ENCODE measurements around the gene SCN4A. TPM values are rescaled to one million over a fixed set of nuclear protein-coding genes. Genes with fewer than 3 reads are reported as not detected.
A peak's percentile ranks its signal among the peaks of the same experiment; 100 is the strongest.
"Not testable (repeated sequence)": the region's sequence is repeated elsewhere in the genome, so short reads cannot be mapped to it uniquely, and the experiment has no call there.

Gene SCN4A
- total RNA-seq, 4 donors from 2014 or later = 0.83 TPM; not detected in 3

DNA sequence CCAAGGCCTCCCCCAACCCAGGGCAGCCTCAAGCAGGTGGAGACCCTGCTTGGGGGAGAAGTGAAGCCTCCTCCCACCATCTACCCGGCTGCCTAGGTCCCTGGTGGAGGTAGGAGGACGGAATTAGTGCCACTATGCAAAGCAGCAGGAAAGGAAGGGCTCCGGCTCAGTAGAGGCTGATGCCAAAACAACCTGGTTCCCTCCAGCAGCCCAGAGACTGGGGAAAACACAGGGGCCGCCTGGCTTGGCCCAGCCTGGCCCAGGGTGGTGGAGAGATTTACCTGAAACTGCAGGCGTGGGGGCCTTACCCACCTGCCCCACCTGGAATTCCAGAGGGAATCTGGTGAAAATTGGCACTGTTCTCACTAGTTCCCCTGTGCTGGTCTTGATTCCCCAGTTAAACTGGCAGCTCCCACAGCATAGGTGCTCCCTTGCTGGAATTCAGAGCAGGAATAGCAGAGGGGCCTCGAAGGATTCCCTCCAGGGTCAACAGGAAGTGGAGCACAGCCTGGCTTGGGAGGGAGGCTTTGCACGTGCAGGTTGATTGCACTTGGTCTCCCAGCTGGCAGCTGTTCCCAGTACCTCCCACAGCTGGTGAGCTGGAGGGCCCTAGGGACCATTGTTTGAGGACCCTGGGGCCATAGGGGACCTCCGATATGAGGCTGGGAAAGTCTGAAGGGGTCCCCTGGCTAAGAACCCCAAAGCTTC, 45.1 kb downstream of the SCN4A start:
- Histone ChIP-seq H3K4me3 (no peak overlapping the region), H3K36me3 (no peaks in the 10 kb centered on the region), H3K9me3 (no peaks in the 10 kb centered on the region), H3K27ac (peak overlapping the region in 1 of 4 donors; percentile 91), H3K4me1 (peaks cover 0 to 13% (median 5%) of the 10 kb centered on the region in 4 donors), H3K27me3 (no peaks in the 10 kb centered on the region)
- peak in 1 of 3 donors; percentile 70 for DNase-seq
- no peak for TF ChIP-seq POLR2A (IDR thresholded peaks at IDR 0.05)
- TF ChIP-seq, protein P1, sequence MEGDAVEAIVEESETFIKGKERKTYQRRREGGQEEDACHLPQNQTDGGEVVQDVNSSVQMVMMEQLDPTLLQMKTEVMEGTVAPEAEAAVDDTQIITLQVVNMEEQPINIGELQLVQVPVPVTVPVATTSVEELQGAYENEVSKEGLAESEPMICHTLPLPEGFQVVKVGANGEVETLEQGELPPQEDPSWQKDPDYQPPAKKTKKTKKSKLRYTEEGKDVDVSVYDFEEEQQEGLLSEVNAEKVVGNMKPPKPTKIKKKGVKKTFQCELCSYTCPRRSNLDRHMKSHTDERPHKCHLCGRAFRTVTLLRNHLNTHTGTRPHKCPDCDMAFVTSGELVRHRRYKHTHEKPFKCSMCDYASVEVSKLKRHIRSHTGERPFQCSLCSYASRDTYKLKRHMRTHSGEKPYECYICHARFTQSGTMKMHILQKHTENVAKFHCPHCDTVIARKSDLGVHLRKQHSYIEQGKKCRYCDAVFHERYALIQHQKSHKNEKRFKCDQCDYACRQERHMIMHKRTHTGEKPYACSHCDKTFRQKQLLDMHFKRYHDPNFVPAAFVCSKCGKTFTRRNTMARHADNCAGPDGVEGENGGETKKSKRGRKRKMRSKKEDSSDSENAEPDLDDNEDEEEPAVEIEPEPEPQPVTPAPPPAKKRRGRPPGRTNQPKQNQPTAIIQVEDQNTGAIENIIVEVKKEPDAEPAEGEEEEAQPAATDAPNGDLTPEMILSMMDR (IDR thresholded peaks at IDR 0.05) = no peak

DNA sequence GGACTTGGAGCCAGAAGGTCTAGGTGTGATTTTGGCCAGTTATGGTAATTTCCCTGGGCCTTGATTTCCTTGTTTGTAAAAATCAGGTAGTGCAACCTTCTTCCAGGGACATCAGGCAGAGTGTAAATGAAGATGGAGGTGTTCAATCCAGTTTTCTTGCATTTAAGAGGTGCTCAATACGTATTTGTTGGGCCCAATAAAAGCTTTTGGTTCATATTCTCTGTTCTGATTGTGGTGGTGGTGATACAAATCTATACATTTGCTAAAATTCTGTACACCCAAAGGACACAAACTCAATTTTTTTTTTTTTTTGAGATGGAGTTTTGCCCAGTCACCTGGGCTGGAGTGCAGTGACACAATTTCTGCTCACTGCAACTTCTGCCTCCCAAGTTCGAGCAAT, 46.6 kb downstream of the SCN4A start:
- DNase-seq = no peak
- no peak for TF ChIP-seq POLR2A (IDR thresholded peaks at IDR 0.05)
- TF ChIP-seq, protein P1 (IDR thresholded peaks at IDR 0.05) = no peak

GRCh38 chr17:63925615-63926014, 47.1 kb downstream of the SCN4A start:
- H3K4me1 ChIP-seq = peaks cover 0 to 13% (median 0%) of the 10 kb centered on the region in 4 donors
- peak overlapping the region in 2 of 4 donors; percentile 23 to 91 for H3K27ac ChIP-seq
- H3K9me3 ChIP-seq = no peaks in the 10 kb centered on the region
- H3K4me3 ChIP-seq = no peak overlapping the region
- no peak for TF ChIP-seq POLR2A (IDR thresholded peaks at IDR 0.05)
- TF ChIP-seq, protein P1 (IDR thresholded peaks at IDR 0.05) = no peak
- peak; percentile 38 to 79 (median 74) for DNase-seq
- H3K27me3 ChIP-seq = no peaks in the 10 kb centered on the region
- no peaks in the 10 kb centered on the region for H3K36me3 ChIP-seq

More for the DNA sequence above, 46.6 kb downstream of the SCN4A start:
- H3K27ac ChIP-seq = peak overlapping the region in 2 of 4 donors; percentile 7 to 91
- H3K36me3 ChIP-seq = no peaks in the 10 kb centered on the region
- no peaks in the 10 kb centered on the region for H3K27me3 ChIP-seq
- H3K4me1 ChIP-seq = peaks cover 0 to 11% (median 2%) of the 10 kb centered on the region in 4 donors
- H3K4me3 ChIP-seq = no peak overlapping the region
- no peaks in the 10 kb centered on the region for H3K9me3 ChIP-seq

DNA sequence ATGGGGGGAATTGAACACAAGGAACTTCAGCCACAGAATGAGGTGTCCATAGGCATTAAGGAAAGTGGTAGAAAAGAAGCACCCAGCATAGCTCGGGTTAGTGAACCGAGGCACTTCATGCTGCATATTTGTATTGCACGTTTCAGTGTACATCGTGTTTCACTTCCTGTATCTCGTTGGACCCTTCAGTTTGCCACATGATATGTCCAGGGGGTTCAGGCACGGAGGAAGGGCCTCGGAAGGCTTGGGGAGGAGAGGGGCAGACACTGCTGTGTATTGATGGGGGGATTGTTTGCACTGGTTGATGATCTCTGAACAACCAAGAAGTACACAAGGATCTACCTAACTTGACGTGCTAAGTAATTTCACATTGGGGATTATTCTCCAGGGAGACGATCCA, 50.3 kb downstream of the SCN4A start:
- H3K27ac ChIP-seq = peak overlapping the region in 1 of 4 donors; percentile 66
- H3K9me3 ChIP-seq, H3K36me3 ChIP-seq, H3K27me3 ChIP-seq, H3K4me1 ChIP-seq, H3K4me3 ChIP-seq: not testable (repeated sequence)
- DNase-seq = peak in 1 of 3 donors; percentile 53

DNA sequence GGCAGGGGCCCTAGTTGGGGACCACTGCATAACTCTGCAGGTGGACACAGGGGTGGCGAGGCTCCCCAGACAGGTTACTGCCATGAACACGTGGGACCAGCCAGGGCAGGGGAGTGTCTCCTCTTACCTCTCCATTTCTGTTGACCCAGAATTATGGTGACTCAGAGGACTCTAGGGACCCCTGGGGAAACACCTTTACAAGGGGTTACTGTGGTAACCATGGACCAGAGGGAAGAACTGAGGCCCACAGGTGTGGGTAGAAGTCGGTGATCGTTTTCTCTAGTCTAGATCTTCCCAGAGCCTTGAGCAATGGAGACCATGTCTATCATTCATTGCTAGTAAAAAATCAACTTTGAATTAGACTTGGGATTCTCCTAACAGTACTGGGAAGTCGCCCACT, 51.9 kb downstream of the SCN4A start:
- not testable (repeated sequence) for H3K4me1 ChIP-seq, H3K4me3 ChIP-seq, H3K36me3 ChIP-seq, H3K27me3 ChIP-seq, H3K9me3 ChIP-seq, DNase-seq
- peak overlapping the region in 1 of 4 donors; percentile 7 for H3K27ac ChIP-seq

DNA sequence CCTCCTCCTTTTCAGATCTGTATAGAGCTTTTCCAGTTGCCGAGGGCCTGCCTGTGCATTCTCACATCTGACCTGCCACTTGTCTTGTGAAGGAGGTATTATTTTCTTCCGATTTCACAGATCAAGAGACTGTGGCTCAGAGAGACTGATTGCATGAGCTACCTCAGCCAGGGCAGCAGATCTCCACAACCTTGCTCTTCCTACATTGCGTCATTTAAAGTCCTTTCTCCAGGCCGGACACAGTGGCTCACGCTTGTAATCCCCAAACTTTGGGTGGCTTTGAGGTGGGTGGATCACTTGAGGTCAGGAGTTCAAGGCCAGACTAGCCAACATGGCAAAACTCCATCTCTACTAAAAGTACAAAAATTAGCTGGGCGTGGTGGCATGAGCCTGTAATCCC, 52.7 kb downstream of the SCN4A start:
- H3K4me3 ChIP-seq, DNase-seq, H3K4me1 ChIP-seq, H3K27me3 ChIP-seq, H3K36me3 ChIP-seq, H3K9me3 ChIP-seq: not testable (repeated sequence)
- peak overlapping the region in 1 of 4 donors; percentile 1 for H3K27ac ChIP-seq

GRCh38 chr17:63919311-63919723, 53.4 kb downstream of the SCN4A start:
- Histone ChIP-seq H3K36me3 (no peaks in the 10 kb centered on the region), H3K27ac (no peak overlapping the region), H3K27me3 (no peaks in the 10 kb centered on the region), H3K9me3 (no peaks in the 10 kb centered on the region), H3K4me1 (peaks cover 0 to 4% (median 0%) of the 10 kb centered on the region in 4 donors), H3K4me3 (no peak overlapping the region)
- TF ChIP-seq, protein P1 (IDR thresholded peaks at IDR 0.05) = peak; percentile 89 to 96 (median 94)
- TF ChIP-seq POLR2A (IDR thresholded peaks at IDR 0.05) = no peak
- DNase-seq = peak in 2 of 3 donors; percentile 77 to 89

GRCh38 chr17:63918789-63919305, 53.9 kb downstream of the SCN4A start, which contains the start of gene GH1:
Gene GH1, minus strand, starts transcription at chr17:63918839. Its CDS starts 63 bp downstream, at chr17:63918776.
- H3K27ac ChIP-seq, H3K36me3 ChIP-seq, H3K4me1 ChIP-seq, H3K27me3 ChIP-seq, H3K4me3 ChIP-seq, H3K9me3 ChIP-seq: not testable (repeated sequence)
- DNase-seq = peak in 1 of 3 donors; percentile 19

Data from Peyer's patch (tissue), 4 donors.